Immature natural killer cell (primary cell): ENCODE data around the gene LCE1F. TPM values are rescaled to one million over a fixed set of nuclear protein-coding genes. Genes with fewer than 3 reads are reported as not detected.

Experiments
- DNase-seq, 3 donors: peaks; one replicate each; pipeline ENCODE4 v3.0.0; 2022; ENCODE audit warnings: mixed read lengths in 1 of 3
- H3K27ac Mint-ChIP-seq, 6 donors: one replicate each; pipeline ENCODE4 v1.8.0; 2020; ENCODE audit warnings: mixed read lengths in 6 of 6, mild to moderate bottlenecking in 5 of 6, inconsistent platforms in 4 of 6, moderate library complexity in 3 of 6
- H3K27me3 Mint-ChIP-seq, 3 donors: one replicate each; pipeline ENCODE4 v1.8.0; 2020 to 2021; ENCODE audit warnings: low read depth in 3 of 3, mild to moderate bottlenecking in 3 of 3, mixed read lengths in 3 of 3, moderate library complexity in 3 of 3, inconsistent platforms in 1 of 3
- H3K36me3 Mint-ChIP-seq, 3 donors: one replicate each; pipeline ENCODE4 v1.8.0; 2020; ENCODE audit warnings: mixed read lengths in 3 of 3, inconsistent platforms in 2 of 3, mild to moderate bottlenecking in 2 of 3
- H3K4me1 Mint-ChIP-seq, 2 donors: one replicate each; pipeline ENCODE4 v1.8.0; 2020; ENCODE audit warnings: inconsistent platforms in 2 of 2, mild to moderate bottlenecking in 2 of 2, mixed read lengths in 2 of 2, moderate library complexity in 1 of 2
- H3K4me3 Mint-ChIP-seq, 5 donors: one replicate each; pipeline ENCODE4 v1.8.0; 2020; ENCODE audit warnings: mild to moderate bottlenecking in 5 of 5, mixed read lengths in 5 of 5, inconsistent platforms in 3 of 5, moderate library complexity in 3 of 5
- H3K9me3 Mint-ChIP-seq, 6 donors: one replicate each; pipeline ENCODE4 v1.8.0; 2020; ENCODE audit warnings: mild to moderate bottlenecking in 6 of 6, mixed read lengths in 6 of 6, inconsistent platforms in 4 of 6, moderate library complexity in 3 of 6
- polyA plus RNA-seq, 3 donors: library from polyadenylated mRNA; unstranded; fragments of 300-500 nt; fragmentation: Illumina TruSeq; gene quantifications; one replicate each; pipeline ENCODE4 v1.2.3, GENCODE V29; 2021

LCE1F gene
- polyA plus RNA-seq, 3 donors from 2014 or later: not detected

DNA sequence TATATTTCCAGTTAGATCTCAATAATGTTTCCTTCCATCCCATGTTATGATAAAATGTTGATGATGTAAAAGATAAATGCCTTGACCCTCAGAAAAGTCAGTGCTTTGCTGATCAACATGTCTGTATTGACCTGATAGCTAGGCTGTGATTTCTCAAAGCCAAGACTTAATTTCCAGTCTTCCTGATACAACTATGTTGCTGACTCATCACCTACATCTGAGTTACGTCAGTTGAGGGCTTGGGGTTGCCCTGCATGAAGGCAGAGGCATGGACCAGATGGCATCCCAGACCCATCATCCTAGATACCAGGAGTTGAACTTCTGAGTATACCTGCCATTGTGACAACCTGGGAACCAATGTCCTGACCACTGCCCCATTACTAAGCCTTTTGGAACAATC is 26.4 kb downstream of the LCE1F start:
- peaks cover 0 to 7% (median 3%) of the 10 kb centered on the region in 3 donors for H3K27me3 Mint-ChIP-seq

GRCh38 chr1:152806576-152806975 is 31.6 kb downstream of the LCE1F start, which contains the start of gene LCE1C:
Gene LCE1C (minus strand): TSS chr1:152806651. CDS start chr1:152805478, 1,173 bp downstream.
- Mint-ChIP-seq H3K9me3 (peaks cover 0 to 4% (median 0%) of the 10 kb centered on the region in 6 donors), H3K36me3 (no peaks in the 10 kb centered on the region), H3K4me3 (no peak within 1 kb of the TSS), H3K27ac (no peak within 1 kb of the TSS), H3K4me1 (no peaks in the 10 kb centered on the region), H3K27me3 (peaks cover 3 to 7% (median 5%) of the 10 kb centered on the region in 3 donors)
- no peak for DNase-seq

More for the DNA sequence above, 26.4 kb downstream of the LCE1F start:
- Mint-ChIP-seq H3K4me3 (no peak overlapping the region), H3K9me3 (no peaks in the 10 kb centered on the region), H3K36me3 (no peaks in the 10 kb centered on the region), H3K4me1 (no peaks in the 10 kb centered on the region), H3K27ac (no peak overlapping the region)
- no peak for DNase-seq

DNA sequence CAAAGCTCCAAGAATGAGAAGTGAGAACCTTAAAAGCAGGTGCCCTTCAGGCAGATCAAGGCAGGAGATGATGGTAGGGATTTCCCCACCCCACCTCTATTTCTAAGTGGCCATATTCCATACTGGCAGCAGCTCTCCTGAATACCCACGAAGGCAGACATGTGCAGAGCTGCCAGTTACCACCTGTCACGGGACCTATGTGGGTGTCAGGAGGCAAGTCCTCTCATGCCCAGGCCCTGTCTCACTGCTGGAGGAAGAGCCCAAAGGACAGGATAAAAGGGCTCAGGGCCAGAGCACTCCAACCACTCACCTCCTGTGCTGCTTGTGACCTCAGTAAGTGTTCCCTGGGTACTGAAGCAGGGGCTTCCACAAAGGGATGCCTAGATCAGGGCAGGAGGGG is 36.1 kb downstream of the LCE1F start:
- no peak overlapping the region for H3K4me3 Mint-ChIP-seq
- no peak overlapping the region for H3K27ac Mint-ChIP-seq
- no peak for DNase-seq
- H3K27me3 Mint-ChIP-seq: peaks cover 3 to 4% (median 4%) of the 10 kb centered on the region in 3 donors
- H3K36me3 Mint-ChIP-seq: no peaks in the 10 kb centered on the region
- peaks cover 0 to 4% (median 0%) of the 10 kb centered on the region in 6 donors for H3K9me3 Mint-ChIP-seq
- H3K4me1 Mint-ChIP-seq: no peaks in the 10 kb centered on the region

GRCh38 chr1:152811671-152812070 is 36.7 kb downstream of the LCE1F start, which contains the start of gene LCE1B:
Gene LCE1B (plus strand): TSS chr1:152811971. CDS start chr1:152812447, 476 bp downstream.
- H3K4me1 Mint-ChIP-seq: no peaks in the 10 kb centered on the region
- no peak for DNase-seq
- H3K9me3 Mint-ChIP-seq: peaks cover 0 to 4% (median 0%) of the 10 kb centered on the region in 6 donors
- H3K4me3 Mint-ChIP-seq: no peak within 1 kb of the TSS
- H3K27ac Mint-ChIP-seq: no peak within 1 kb of the TSS
- H3K27me3 Mint-ChIP-seq: peaks cover 3 to 6% (median 4%) of the 10 kb centered on the region in 3 donors
- H3K36me3 Mint-ChIP-seq: no peaks in the 10 kb centered on the region

DNA sequence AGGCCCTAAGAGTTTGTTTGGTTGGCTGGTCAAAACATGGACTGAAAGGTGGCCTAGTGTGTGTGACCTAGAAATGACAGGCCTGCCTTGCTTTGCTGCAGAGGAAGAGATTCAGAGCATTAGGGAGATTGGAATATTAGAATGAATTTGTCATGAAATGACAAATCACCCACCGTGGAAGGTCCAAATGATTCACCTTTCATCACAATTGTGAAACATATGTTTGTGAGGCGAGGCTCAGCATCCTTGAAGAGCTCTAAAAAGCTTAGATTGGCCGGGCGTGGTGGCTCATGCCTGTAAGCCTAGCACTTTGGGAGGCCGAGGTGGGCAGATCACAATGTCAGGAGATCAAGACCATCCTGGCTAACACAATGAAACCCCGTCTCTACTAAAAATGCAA is 42.4 kb downstream of the LCE1F start:
- Mint-ChIP-seq H3K27ac (no peak overlapping the region), H3K9me3 (no peaks in the 10 kb centered on the region), H3K4me1 (no peaks in the 10 kb centered on the region), H3K4me3 (no peak overlapping the region), H3K36me3 (no peaks in the 10 kb centered on the region), H3K27me3 (peaks cover 0 to 6% (median 1%) of the 10 kb centered on the region in 3 donors)
- no peak for DNase-seq

- DNase-seq: no peak
- Mint-ChIP-seq H3K27me3 (peaks cover 0 to 6% (median 3%) of the 10 kb centered on the region in 3 donors), H3K36me3 (no peaks in the 10 kb centered on the region), H3K27ac (no peak overlapping the region), H3K4me3 (no peak overlapping the region), H3K4me1 (no peaks in the 10 kb centered on the region), H3K9me3 (no peaks in the 10 kb centered on the region)
These were observed 48.4 kb downstream of the LCE1F start for GRCh38 chr1:152823294-152823693.

GRCh38 chr1:152824964-152825363 is 50.0 kb downstream of the LCE1F start:
- Mint-ChIP-seq H3K27me3 (peaks cover 0 to 10% (median 1%) of the 10 kb centered on the region in 3 donors), H3K4me3 (no peak overlapping the region), H3K36me3 (no peaks in the 10 kb centered on the region), H3K9me3 (peaks cover 0 to 2% (median 0%) of the 10 kb centered on the region in 6 donors), H3K27ac (no peak overlapping the region), H3K4me1 (no peaks in the 10 kb centered on the region)
- DNase-seq: no peak

Other genes with a start within 250 kb of the LCE1F start
- not detected for gene LCE3E, start 208.4 kb upstream of the LCE1F start, polyA plus RNA-seq
- gene LCE3D, start 194.6 kb upstream of the LCE1F start, polyA plus RNA-seq: not detected
- gene LCE3C, start 174.9 kb upstream of the LCE1F start, polyA plus RNA-seq: not detected
- not detected for gene LCE3B, start 161.3 kb upstream of the LCE1F start, polyA plus RNA-seq
- not detected for gene LCE3A, start 152.0 kb upstream of the LCE1F start, polyA plus RNA-seq
- gene LCE2D, start 111.8 kb upstream of the LCE1F start, polyA plus RNA-seq: not detected
- gene LCE2C, start 99.9 kb upstream of the LCE1F start, polyA plus RNA-seq: not detected
- not detected for gene LCE2B, start 89.0 kb upstream of the LCE1F start, polyA plus RNA-seq
- not detected for gene LCE2A, start 76.8 kb upstream of the LCE1F start, polyA plus RNA-seq
- gene LCE4A, start 67.0 kb upstream of the LCE1F start, polyA plus RNA-seq: not detected
- gene KPRP, start 17.1 kb upstream of the LCE1F start, polyA plus RNA-seq: not detected
- not detected for gene LCE1E, start 11.1 kb downstream of the LCE1F start, polyA plus RNA-seq
- gene LCE1D, start 21.6 kb downstream of the LCE1F start, polyA plus RNA-seq: not detected
- not detected for gene LCE1C, start 31.5 kb downstream of the LCE1F start, polyA plus RNA-seq
- not detected for gene LCE1B, start 36.8 kb downstream of the LCE1F start, polyA plus RNA-seq
- not detected for gene LCE1A, start 52.3 kb downstream of the LCE1F start, polyA plus RNA-seq
- gene LCE6A, start 67.7 kb downstream of the LCE1F start, polyA plus RNA-seq: not detected
- not detected for gene LCE7A, start 84.9 kb downstream of the LCE1F start, polyA plus RNA-seq
- gene SMCP, start 103.2 kb downstream of the LCE1F start, polyA plus RNA-seq: not detected
- gene IVL, start 133.4 kb downstream of the LCE1F start, polyA plus RNA-seq: not detected
- gene SPRR5, start 172.1 kb downstream of the LCE1F start, polyA plus RNA-seq: not detected
- not detected for gene SPRR4, start 195.5 kb downstream of the LCE1F start, polyA plus RNA-seq
- gene SPRR1A, start 208.9 kb downstream of the LCE1F start, polyA plus RNA-seq: not detected
- gene SPRR3, start 226.6 kb downstream of the LCE1F start, polyA plus RNA-seq: not detected